Adrenal gland (tissue), 12 donors: Measurements from ENCODE around the gene TEX29. TPM values are rescaled to one million over a fixed set of nuclear protein-coding genes. Genes with fewer than 3 reads are reported as not detected.

Experiments
- DNase-seq, 7 donors: peaks; one replicate each; pipeline ENCODE4 v3.0.0-alpha.2; 2019 to 2020
- H3K27ac ChIP-seq, 5 donors: fragments of 200-600 bp; sonication (generic) in 4 of 5; 1 replicate in 3 of 5; 2 replicates in 2 of 5; pipeline versions ENCODE4 v1.5.1 to v1.8.0; 2016 to 2020; ENCODE audit warnings: mild to moderate bottlenecking in 1 of 5
- H3K27me3 ChIP-seq: fragments of 200-600 bp; 2 replicates; pipeline ENCODE4 v1.8.0; 2021
- H3K36me3 ChIP-seq, 2 donors: fragments of 200-600 bp; replicated peaks in 1 of 2; 1 replicate in 1 of 2; 2 replicates in 1 of 2; pipeline versions ENCODE4 v1.5.1 to v1.8.0; 2018 to 2022
- H3K4me1 ChIP-seq, 2 donors: fragments of 200-600 bp; replicated peaks in 1 of 2; 1 replicate in 1 of 2; 2 replicates in 1 of 2; pipeline versions ENCODE4 v1.5.1 to v1.8.0; 2018 to 2021
- H3K4me3 ChIP-seq, 4 donors: fragments of 200-600 bp; sonication (generic) in 3 of 4; one replicate each; pipeline ENCODE4 v1.5.1; 2016 to 2018
- H3K9me3 ChIP-seq, 3 donors: fragments of 200-600 bp; sonication (generic) in 1 of 3; replicated peaks in 1 of 3; 1 replicate in 2 of 3; 2 replicates in 1 of 3; pipeline versions ENCODE4 v1.5.1 to v1.8.0; 2016 to 2021
- CTCF ChIP-seq, 6 experiments: fragments of 450-650 bp in 4 of 6; fragments of 200-600 bp in 2 of 6; sonication (generic) in 1 of 6; IDR thresholded peaks; 1 replicate in 5 of 6; 2 replicates in 1 of 6; pipeline versions ENCODE4 v1.5.1 to v1.8.0; 2016 to 2021; ENCODE audit warnings: antibody characterized with exemption in 6 of 6, mild to moderate bottlenecking in 2 of 6, moderate library complexity in 1 of 6
- POLR2A ChIP-seq, 2 donors: fragments of 450-650 bp; IDR thresholded peaks; one replicate each; pipeline ENCODE4 v1.6.1; 2017; ENCODE audit warnings: antibody characterized with exemption in 2 of 2, mild to moderate bottlenecking in 2 of 2, moderate library complexity in 1 of 2
- WGBS, 4 donors: extraction: QIAGEN DNeasy Blood & Tissue Kit in 2 of 4; methylation state at CpG; one replicate each; pipeline versions ENCODE4 v1.1.5 to v1.1.7; 2013 to 2017; 5-methylcytosine and 5-hydroxymethylcytosine counted together
- intact Hi-C, 2 donors: fragments of 100-400 bp; cut with DNase I; formaldehyde crosslinking; loops; one replicate each; pipeline versions ENCODE4 v1.14.1 to v1.15.0; 2022 to 2023
- polyA plus RNA-seq, 3 donors: library from polyadenylated mRNA; stranded (reverse); fragments of 200-250 nt in 2 of 3; fragments of 350-450 nt in 1 of 3; fragmentation: Illumina TruSeq in 1 of 3; extraction: RNeasy Lipid Tissue Mini Kit (QIAGEN cat#74804) in 1 of 3; gene quantifications; one replicate each; pipeline ENCODE4 v1.2.3, GENCODE V29; 2013 to 2014
- total RNA-seq, 9 donors: library from RNA; depleted of rRNA in 4 of 9; stranded (reverse); fragments of >200 nt in 4 of 9; fragments of 120-200 nt in 1 of 9; fragmentation: NEBNext Ultra II Directional in 1 of 9; extraction: Animal tissue kit (Norgen Biotek cat#: 25700) in 1 of 9; gene quantifications; one replicate each; pipeline versions ENCODE4 v1.1.0 to v1.2.4, GENCODE V29; 2013 to 2023
- donor health status: healthy with polysubstance abuse.
- donor health status: Bipolar disorder and iron deficiency.
- donor health status: DM: yes; HTN: yes; CAD: no.
- donor health status: DM: no; HTN: no; CAD: no.
- donor health status: DM: no; HTN: no; CAD: no.
- donor health status: DM: yes; HTN: yes; CAD: no.

TEX29 gene
- total and polyA plus RNA-seq, 12 donors = 0.28 to 4.0 (median 0.34) TPM; not detected in 7

GRCh38 chr13:111359930-111360329 lies 39.5 kb downstream of the TEX29 start:
- no peak overlapping the region for H3K27ac ChIP-seq
- H3K4me3 ChIP-seq = no peak overlapping the region
- H3K4me1 ChIP-seq = no peaks in the 10 kb centered on the region
- no peaks in the 10 kb centered on the region for H3K36me3 ChIP-seq
- TF ChIP-seq CTCF (IDR thresholded peaks at IDR 0.05) (no peak), POLR2A (IDR thresholded peaks at IDR 0.05) (no peak)
- 56 to 75% (median 65%) methylated on average over 5 to 7 of the region's 7 CpGs for WGBS, 4 donors
- peaks cover 7% of the 10 kb centered on the region for H3K27me3 ChIP-seq
- no peaks in the 10 kb centered on the region for H3K9me3 ChIP-seq
- intact Hi-C loops = no loop called here
- no peak for DNase-seq

GRCh38 chr13:111360452-111360851 lies 40.0 kb downstream of the TEX29 start:
- Histone ChIP-seq H3K27ac (no peak overlapping the region), H3K4me3 (no peak overlapping the region), H3K4me1 (no peaks in the 10 kb centered on the region), H3K9me3 (no peaks in the 10 kb centered on the region), H3K27me3 (peaks cover 7% of the 10 kb centered on the region), H3K36me3 (no peaks in the 10 kb centered on the region)
- intact Hi-C loops = no loop called here
- WGBS, 4 donors = 76 to 86% (median 79%) methylated on average over 9 of the region's 9 CpGs
- TF ChIP-seq CTCF (IDR thresholded peaks at IDR 0.05) (no peak), POLR2A (IDR thresholded peaks at IDR 0.05) (no peak)
- DNase-seq = no peak

GRCh38 chr13:111361046-111361872 lies 40.8 kb downstream of the TEX29 start:
- Histone ChIP-seq H3K9me3 (no peaks in the 10 kb centered on the region), H3K4me3 (no peak overlapping the region), H3K36me3 (no peaks in the 10 kb centered on the region), H3K27ac (no peak overlapping the region), H3K4me1 (no peaks in the 10 kb centered on the region), H3K27me3 (peaks cover 7% of the 10 kb centered on the region)
- intact Hi-C loops = no loop called here
- DNase-seq = no peak
- WGBS, 4 donors = 74 to 80% (median 77%) methylated on average over 19 to 20 of the region's 20 CpGs
- TF ChIP-seq POLR2A (IDR thresholded peaks at IDR 0.05) (no peak), CTCF (IDR thresholded peaks at IDR 0.05) (no peak)

GRCh38 chr13:111361873-111362648 lies 41.6 kb downstream of the TEX29 start:
- intact Hi-C loops = no loop called here
- no peaks in the 10 kb centered on the region for H3K9me3 ChIP-seq
- 57 to 72% (median 68%) methylated on average over 8 to 11 of the region's 11 CpGs for WGBS, 4 donors

More at GRCh38 chr13:111361873-111362648, 41.6 kb downstream of the TEX29 start:
- TF ChIP-seq POLR2A (IDR thresholded peaks at IDR 0.05) (no peak), CTCF (IDR thresholded peaks at IDR 0.05) (no peak)
- no peaks in the 10 kb centered on the region for H3K36me3 ChIP-seq
- no peak overlapping the region for H3K27ac ChIP-seq
- H3K4me3 ChIP-seq = no peak overlapping the region
- H3K4me1 ChIP-seq = no peaks in the 10 kb centered on the region
- peaks cover 7% of the 10 kb centered on the region for H3K27me3 ChIP-seq
- DNase-seq = no peak
